Measurements from ENCODE around the gene STAT4.

Gene STAT4

GRCh38 chr2:191056228-191056627, 94.6 kb downstream of the STAT4 start:
- peak; percentile 63 for DNase-seq (ENCODE audit: low read depth)
- no peak overlapping the region for H3K4me3 ChIP-seq (ENCODE audit: low read depth, low read length)
- TF ChIP-seq MYC (IDR thresholded peaks at IDR 0.05; ENCODE audit: low read depth, low read length) (no peak), CTCF (IDR thresholded peaks at IDR 0.05; ENCODE audit: low read depth, low read length) (no peak), MAX (IDR thresholded peaks at IDR 0.05; ENCODE audit: low read depth, low read length) (no peak), POLR2A (IDR thresholded peaks at IDR 0.05; ENCODE audit: extremely low read depth, insufficient read length) (no peak)

- TF ChIP-seq MYC (IDR thresholded peaks at IDR 0.05; ENCODE audit: low read depth, low read length), result no peak
- TF ChIP-seq POLR2A (IDR thresholded peaks at IDR 0.05; ENCODE audit: extremely low read depth, insufficient read length), result no peak
- TF ChIP-seq MAX (IDR thresholded peaks at IDR 0.05; ENCODE audit: low read depth, low read length), result no peak
- TF ChIP-seq CTCF (IDR thresholded peaks at IDR 0.05; ENCODE audit: low read depth, low read length), result no peak
- DNase-seq (ENCODE audit: low read depth), result no peak
- H3K4me3 ChIP-seq (ENCODE audit: low read depth, low read length), result no peak overlapping the region
These were observed 97.5 kb downstream of the STAT4 start for GRCh38 chr2:191053256-191053655.

- TF ChIP-seq MAX (IDR thresholded peaks at IDR 0.05; ENCODE audit: low read depth, low read length), result 0 out of 2 replicates have a peak, but pooled peaks have one; percentile 12
- TF ChIP-seq CTCF (IDR thresholded peaks at IDR 0.05; ENCODE audit: low read depth, low read length), result peak; percentile 48
- TF ChIP-seq MYC (IDR thresholded peaks at IDR 0.05; ENCODE audit: low read depth, low read length), result no peak
- no peak for TF ChIP-seq POLR2A (IDR thresholded peaks at IDR 0.05; ENCODE audit: extremely low read depth, insufficient read length)
- peak; percentile 73 for DNase-seq (ENCODE audit: low read depth)
- H3K4me3 ChIP-seq (ENCODE audit: low read depth, low read length), result peak overlapping the region; percentile 33
These were observed 98.7 kb downstream of the STAT4 start for GRCh38 chr2:191051825-191052778.

- TF ChIP-seq MAX (IDR thresholded peaks at IDR 0.05; ENCODE audit: low read depth, low read length) (no peak), CTCF (IDR thresholded peaks at IDR 0.05; ENCODE audit: low read depth, low read length) (no peak), MYC (IDR thresholded peaks at IDR 0.05; ENCODE audit: low read depth, low read length) (no peak), POLR2A (IDR thresholded peaks at IDR 0.05; ENCODE audit: extremely low read depth, insufficient read length) (no peak)
- H3K4me3 ChIP-seq (ENCODE audit: low read depth, low read length), result no peak overlapping the region
- DNase-seq (ENCODE audit: low read depth), result no peak
These were observed 99.6 kb downstream of the STAT4 start for GRCh38 chr2:191051177-191051576.

GRCh38 chr2:191050640-191050987, 100.2 kb downstream of the STAT4 start:
- TF ChIP-seq POLR2A (IDR thresholded peaks at IDR 0.05; ENCODE audit: extremely low read depth, insufficient read length), result no peak
- no peak for DNase-seq (ENCODE audit: low read depth)
- no peak overlapping the region for H3K4me3 ChIP-seq (ENCODE audit: low read depth, low read length)

GRCh38 chr2:191049728-191050639, 100.8 kb downstream of the STAT4 start:
- TF ChIP-seq CTCF (IDR thresholded peaks at IDR 0.05; ENCODE audit: low read depth, low read length), result no peak
- no peak for TF ChIP-seq MYC (IDR thresholded peaks at IDR 0.05; ENCODE audit: low read depth, low read length)
- TF ChIP-seq MAX (IDR thresholded peaks at IDR 0.05; ENCODE audit: low read depth, low read length), result no peak
- no peak for TF ChIP-seq POLR2A (IDR thresholded peaks at IDR 0.05; ENCODE audit: extremely low read depth, insufficient read length)
- H3K4me3 ChIP-seq (ENCODE audit: low read depth, low read length), result no peak overlapping the region
- DNase-seq (ENCODE audit: low read depth), result peak; percentile 22

Data from NB4 (cell line).